NCI-H2171 treated with DMSO at 0.1 percent for 48 hours (cell line): Measurements from ENCODE around the gene KLF7.

Experiments
- DNase-seq: peaks from one replicate; lab custom pipeline; 2025; lab: John Stamatoyannopoulos, UW

The KLF7 gene

GRCh38 chr2:207148020-207148419 is 17.7 kb downstream of the KLF7 start:
- no peak for DNase-seq

GRCh38 chr2:207144173-207144785 is 21.5 kb downstream of the KLF7 start:
- DNase-seq = no peak

GRCh38 chr2:207143215-207144172 is 22.3 kb downstream of the KLF7 start:
- peak; percentile 71 for DNase-seq

- DNase-seq = no peak
Observed at GRCh38 chr2:207142461-207142860, 23.3 kb downstream of the KLF7 start.

- no peak for DNase-seq
Observed at GRCh38 chr2:207141386-207141785, 24.4 kb downstream of the KLF7 start.

GRCh38 chr2:207140265-207140664 is 25.5 kb downstream of the KLF7 start:
- DNase-seq = peak; percentile 50

GRCh38 chr2:207139552-207139951 is 26.2 kb downstream of the KLF7 start:
- no peak for DNase-seq

GRCh38 chr2:207138627-207139297 is 27.0 kb downstream of the KLF7 start:
- no peak for DNase-seq

- peak; percentile 35 for DNase-seq
Observed at GRCh38 chr2:207137596-207138337, 28.0 kb downstream of the KLF7 start.

GRCh38 chr2:207136874-207137273 is 28.9 kb downstream of the KLF7 start:
- no peak for DNase-seq

- DNase-seq = no peak
Observed at GRCh38 chr2:207135801-207136457, 29.8 kb downstream of the KLF7 start.

- no peak for DNase-seq
Observed at GRCh38 chr2:207135340-207135739, 30.4 kb downstream of the KLF7 start.

- peak; percentile 98 for DNase-seq
Observed at GRCh38 chr2:207133820-207134519, 31.8 kb downstream of the KLF7 start.

GRCh38 chr2:207133458-207133819 is 32.3 kb downstream of the KLF7 start:
- peak; percentile 96 for DNase-seq

- no peak for DNase-seq
Observed at GRCh38 chr2:207132019-207132418, 33.7 kb downstream of the KLF7 start.

- DNase-seq = no peak
Observed at GRCh38 chr2:207131594-207131993, 34.2 kb downstream of the KLF7 start.

GRCh38 chr2:207130958-207131521 is 34.7 kb downstream of the KLF7 start:
- DNase-seq = no peak

GRCh38 chr2:207129821-207130220 is 35.9 kb downstream of the KLF7 start:
- peak; percentile 85 for DNase-seq

GRCh38 chr2:207128867-207129266 is 36.9 kb downstream of the KLF7 start:
- no peak for DNase-seq

- no peak for DNase-seq
Observed at GRCh38 chr2:207126724-207127308, 38.9 kb downstream of the KLF7 start.
